ENCODE results near the gene KCTD21. TPM values are rescaled to one million over a fixed set of nuclear protein-coding genes. Genes with fewer than 3 reads are reported as not detected.

The KCTD21 gene
- total and polyA plus RNA-seq, 2 of the 4 experiments (the other 2 are of a cell fraction): 12.2 to 12.5 TPM

DNA sequence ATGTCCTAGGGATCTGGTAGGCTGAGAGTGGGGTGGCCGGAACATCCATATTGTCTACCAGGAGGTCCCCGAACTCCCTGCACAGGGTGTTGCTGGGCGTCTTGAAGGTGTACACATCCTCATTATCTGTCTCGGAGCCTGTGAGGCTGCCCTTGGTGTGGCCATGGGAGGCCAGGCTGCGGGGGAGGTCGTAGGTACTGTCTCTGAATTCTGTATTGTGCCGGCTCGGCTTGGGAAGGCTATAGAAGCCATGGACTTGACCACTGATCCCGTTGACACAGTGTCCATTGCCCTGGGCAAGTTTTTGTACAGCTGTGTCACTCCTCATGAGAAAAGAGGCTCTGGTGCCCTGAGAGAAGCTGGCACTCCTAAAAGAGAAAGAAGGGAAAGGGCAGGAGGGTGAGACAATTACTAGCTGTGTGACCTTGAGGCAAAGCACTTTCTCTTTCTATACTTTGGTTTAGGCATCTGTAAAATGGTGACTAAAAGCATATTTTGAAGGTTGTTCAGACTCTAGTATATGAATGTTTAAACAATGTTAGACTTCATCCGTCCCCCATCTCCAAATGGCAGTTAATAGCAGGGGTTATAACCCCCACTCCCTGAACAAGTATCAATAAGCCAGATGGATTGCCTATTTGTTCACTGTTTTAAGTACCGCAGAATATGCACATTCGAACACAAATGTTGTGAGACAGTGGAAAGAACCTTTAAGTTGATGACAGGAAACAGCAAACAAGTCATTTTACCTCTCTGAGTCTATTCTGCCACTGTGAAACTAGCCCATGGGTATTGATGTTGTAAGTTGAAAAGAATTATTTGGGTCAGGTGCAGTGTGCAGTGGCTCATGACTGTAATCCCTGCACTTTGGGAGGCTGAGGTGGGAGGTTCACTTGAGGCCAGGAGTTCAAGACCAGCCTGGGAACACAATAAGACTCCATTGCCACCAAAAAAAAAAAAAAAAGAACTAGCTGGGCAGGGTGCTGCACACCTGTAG is 38.6 kb upstream of the KCTD21 start (continued):
- TF ChIP-seq, protein P1, sequence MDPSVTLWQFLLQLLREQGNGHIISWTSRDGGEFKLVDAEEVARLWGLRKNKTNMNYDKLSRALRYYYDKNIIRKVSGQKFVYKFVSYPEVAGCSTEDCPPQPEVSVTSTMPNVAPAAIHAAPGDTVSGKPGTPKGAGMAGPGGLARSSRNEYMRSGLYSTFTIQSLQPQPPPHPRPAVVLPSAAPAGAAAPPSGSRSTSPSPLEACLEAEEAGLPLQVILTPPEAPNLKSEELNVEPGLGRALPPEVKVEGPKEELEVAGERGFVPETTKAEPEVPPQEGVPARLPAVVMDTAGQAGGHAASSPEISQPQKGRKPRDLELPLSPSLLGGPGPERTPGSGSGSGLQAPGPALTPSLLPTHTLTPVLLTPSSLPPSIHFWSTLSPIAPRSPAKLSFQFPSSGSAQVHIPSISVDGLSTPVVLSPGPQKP (IDR thresholded peaks at IDR 0.05; ENCODE audit: borderline replicate concordance, low read depth, low read length): no peak

- CTCF ChIA-PET: interaction anchor here (0.8 to 0.9 kb wide), 2 partner anchors 227 to 339 kb away, joined by 3 read pairs; no protein-coding TSS in a partner anchor
- BruUV-seq (replicated peaks): no TSS peak
- POLR2A ChIA-PET (ENCODE audit: unreplicated experiment): no interaction called here
Measured at GRCh38 chr11:78224906-78225420, 36.5 kb upstream of the KCTD21 start.

More at GRCh38 chr11:78224906-78225420, 36.5 kb upstream of the KCTD21 start:
- Histone ChIP-seq H3K4me2 (ENCODE audit: low read depth, low read length) (no peak overlapping the region), H2BK20ac (ENCODE audit: low read depth, low read length) (no peak overlapping the region), H3K4me1 (ENCODE audit: control insufficient read depth, insufficient read depth, low read length) (peaks cover 10% of the 10 kb centered on the region), H3K27ac (ENCODE audit: insufficient read depth, low read length) (no peak overlapping the region), H2BK5ac (ENCODE audit: low read depth, low read length, poor library complexity, severe bottlenecking) (no peak overlapping the region), H4K8ac (ENCODE audit: low read depth in 2 of 2, low read length in 2 of 2) (no peak overlapping the region), H2AK9ac (replicated peaks; ENCODE audit: low read depth, low read length, poor library complexity) (no peak overlapping the region), H4K5ac (ENCODE audit: low read depth, low read length) (no peak overlapping the region), H2AK5ac (ENCODE audit: low read depth, low read length) (no peak overlapping the region), H3K4me3 (ENCODE audit: insufficient read depth, low read depth, low read length) (no peak overlapping the region), H3K14ac (replicated peaks; ENCODE audit: low read depth, low read length) (no peak overlapping the region), H3K79me1 (ENCODE audit: low read depth in 1 of 2, low read length in 2 of 2) (peaks cover 0 to 13% of the 10 kb centered on the region in 2 experiments; a peak in 3 of 4 replicates), H2AFZ (replicated peaks; ENCODE audit: low read length, poor library complexity) (no peak overlapping the region), H3K9me1 (ENCODE audit: insufficient read depth, low read length) (peaks cover 23% of the 10 kb centered on the region; the same call in 1 of the 2 replicates), H3K9ac (ENCODE audit: low read depth, low read length) (no peak overlapping the region), H2BK120ac (ENCODE audit: low read depth, low read length) (no peak overlapping the region), H3K56ac (ENCODE audit: extremely low read depth, insufficient read depth, low read length) (no peak overlapping the region), H3K9me3 (ENCODE audit: control insufficient read depth, insufficient read depth, low read length) (no peaks in the 10 kb centered on the region), H3K36me3 (ENCODE audit: control insufficient read depth, insufficient read depth, low read length) (peaks cover 42% of the 10 kb centered on the region), H4K91ac (ENCODE audit: insufficient read depth, low read depth, low read length) (no peak overlapping the region), H3K18ac (ENCODE audit: low read depth, low read length) (no peak overlapping the region), H3K4ac (ENCODE audit: low read depth, low read length) (no peak overlapping the region), H3K27me3 (ENCODE audit: control insufficient read depth, insufficient read depth, low read length) (no peaks in the 10 kb centered on the region), H4K20me1 (ENCODE audit: insufficient read depth, low read length) (peaks cover 10% of the 10 kb centered on the region; the same call in 1 of the 2 replicates), H3K23ac (ENCODE audit: low read depth, low read length) (no peak overlapping the region), H2BK15ac (ENCODE audit: low read depth, low read length) (no peak overlapping the region)
- dilution Hi-C loops (cut with HindIII; ENCODE audit: low sequenced_read_pairs, unreplicated experiment): no loop called here
- in situ Hi-C loops (cut with MboI; ENCODE audit: low sequenced_read_pairs): loop anchor here (10.0 kb wide), 1 partner anchor 340 kb away; no protein-coding TSS in a partner anchor
- intact Hi-C loops (cut with micrococcal nuclease): no loop called here
- DNase-seq (no peak), ATAC-seq (ENCODE audit: low read depth) (no peak)
- no CpG with 5 or more reads among the region's 7 CpGs for WGBS, 2 experiments (ENCODE audit: extremely low coverage in 2 of 2, insufficient read length in 1 of 2)
- TF ChIP-seq SMC3 (IDR thresholded peaks at IDR 0.05; ENCODE audit: low read depth, low read length): no peak
- no peak for TF ChIP-seq BHLHE40 (IDR thresholded peaks at IDR 0.05; ENCODE audit: low read depth, low read length)
- TF ChIP-seq MAFK (IDR thresholded peaks at IDR 0.05; ENCODE audit: low read depth, low read length): no peak
- no peak for TF ChIP-seq RFX5 (IDR thresholded peaks at IDR 0.05; ENCODE audit: low read depth, low read length)
- TF ChIP-seq CEBPB (IDR thresholded peaks at IDR 0.05; ENCODE audit: low read depth, low read length): no peak
